HepG2 (cell line): ENCODE results near the gene SLX9. TPM values are rescaled to one million over a fixed set of nuclear protein-coding genes. Genes with fewer than 3 reads are reported as not detected.

ENCODE experiments used
- AGO2 ChIP-seq: fragments of 200-400 bp; formaldehyde crosslinking; optimal IDR thresholded peaks from 2 replicates; pipeline ENCODE3; 2017; ENCODE audit warnings: mild to moderate bottlenecking, low read depth, low read length, moderate library complexity
- ARNT2 ChIP-seq: sonication (generic); formaldehyde crosslinking; IDR thresholded peaks from 2 replicates; pipeline ENCODE4 v1.8.0; 2022; ENCODE audit warnings: mild to moderate bottlenecking, low read depth, missing genetic modification reagents, moderate library complexity
- HMGXB4 ChIP-seq, 2 experiments: sonication (generic) in 1 of 2; formaldehyde crosslinking in 1 of 2; IDR thresholded peaks; 2 replicates each; pipeline versions ENCODE4 v1.4.0 to v1.6.1; 2018 to 2020; ENCODE audit warnings: missing genetic modification reagents in 2 of 2, borderline replicate concordance in 1 of 2, low read depth in 1 of 2, mild to moderate bottlenecking in 1 of 2, missing biosample characterization in 1 of 2
- IKZF5 ChIP-seq: IDR thresholded peaks from 2 replicates; pipeline ENCODE4 v1.6.1; 2018; ENCODE audit warnings: missing genetic modification reagents, mild to moderate bottlenecking, missing compliant biosample characterization
- IRF2 ChIP-seq: IDR thresholded peaks from 2 replicates; pipeline ENCODE4 v1.6.1; 2018; ENCODE audit warnings: missing genetic modification reagents, missing compliant biosample characterization
- KDM2A ChIP-seq: sonication (generic); formaldehyde crosslinking; IDR thresholded peaks from 2 replicates; pipeline ENCODE4 v1.4.0; 2020; ENCODE audit warnings: low read depth, missing genetic modification reagents, borderline replicate concordance
- NR2C2 ChIP-seq: sonication (generic); formaldehyde crosslinking; IDR thresholded peaks from 2 replicates; pipeline ENCODE4 v1.4.0; 2020; ENCODE audit warnings: missing genetic modification reagents, mild to moderate bottlenecking, moderate library complexity, borderline replicate concordance
- NR2F6 ChIP-seq, 2 experiments: IDR thresholded peaks; 2 replicates each; pipeline ENCODE4 v1.6.1; 2016; ENCODE audit warnings: antibody characterized with exemption in 1 of 2, mild to moderate bottlenecking in 1 of 2
- RAD21 ChIP-seq: fragments of 450-650 bp; formaldehyde crosslinking; IDR thresholded peaks from 2 replicates; pipeline ENCODE4 v1.5.0; 2020; ENCODE audit warnings: mild to moderate bottlenecking
- RARA ChIP-seq: IDR thresholded peaks from 2 replicates; pipeline ENCODE4 v1.6.1; 2016; ENCODE audit warnings: missing genetic modification reagents, missing compliant biosample characterization
- RBM39 ChIP-seq: fragments of 200-400 bp; formaldehyde crosslinking; IDR thresholded peaks from one replicate; pipeline ENCODE4 v1.6.1; 2018; ENCODE audit warnings: antibody characterized with exemption, mild to moderate bottlenecking, low read depth, low read length; ENCODE audit not compliant: poor library complexity, severe bottlenecking
- ZC3H13 ChIP-seq: sonication (generic); formaldehyde crosslinking; IDR thresholded peaks from 2 replicates; pipeline ENCODE4 v1.8.1; 2023; ENCODE audit warnings: mild to moderate bottlenecking, missing genetic modification reagents, moderate library complexity
- ZFX ChIP-seq: sonication (generic); formaldehyde crosslinking; IDR thresholded peaks from 2 replicates; pipeline ENCODE4 v1.4.0; 2020; ENCODE audit warnings: mild to moderate bottlenecking, low read depth, missing genetic modification reagents, moderate library complexity
- ZFY ChIP-seq: sonication (generic); formaldehyde crosslinking; IDR thresholded peaks from 2 replicates; pipeline ENCODE4 v1.4.0; 2020; ENCODE audit warnings: missing genetic modification reagents
- ZNF781 ChIP-seq: sonication (generic); formaldehyde crosslinking; IDR thresholded peaks from 2 replicates; pipeline ENCODE4 v1.5.1; 2020; ENCODE audit warnings: borderline replicate concordance, mild to moderate bottlenecking, missing genetic modification reagents; ENCODE audit errors: not compliant biosample characterization
- ZSCAN31 ChIP-seq: sonication (generic); formaldehyde crosslinking; IDR thresholded peaks from 2 replicates; pipeline ENCODE4 v1.5.0; 2020; ENCODE audit warnings: low read depth, mild to moderate bottlenecking, missing genetic modification reagents
- polyA plus RNA-seq, 8 experiments: library from polyadenylated mRNA; depleted of rRNA in 3 of 8; stranded (reverse) in 7 of 8; unstranded in 1 of 8; fragments of >200 nt; fragmentation: Illumina TruSeq in 4 of 8; extraction: Trizol in 4 of 8; gene quantifications; 2 replicates each; pipeline versions ENCODE4 v1.2.1 to v1.2.3, GENCODE V29; 2011 to 2016; ENCODE audit warnings: low read depth in 4 of 8, missing spikeins in 1 of 8, mixed read lengths in 1 of 8; ENCODE audit not compliant: insufficient read depth in 1 of 8
- total RNA-seq, 5 experiments: library from RNA; depleted of rRNA; stranded (reverse); fragments of >200 nt; fragmentation: Illumina TruSeq; extraction: Trizol; gene quantifications; 2 replicates each; pipeline ENCODE4 v1.2.3, GENCODE V29; 2016; ENCODE audit warnings: low read depth in 1 of 5
- TF ChIP-seq, protein P1 (sequence below): sonication (generic); formaldehyde crosslinking; IDR thresholded peaks from 2 replicates; pipeline ENCODE4 v1.5.0; 2020; ENCODE audit warnings: mild to moderate bottlenecking, missing genetic modification reagents, moderate library complexity
- TF ChIP-seq, protein P2 (sequence below): sonication (generic); formaldehyde crosslinking; IDR thresholded peaks from 2 replicates; pipeline ENCODE4 v1.4.0; 2020; ENCODE audit warnings: missing genetic modification reagents

SLX9 gene
- total and polyA plus RNA-seq, 2 of the 13 experiments (the other 11 are each of a cell fraction or from before 2014, with no cell fraction given): 21.0 to 47.1 TPM

- peak; percentile 47; the same call in 1 of the 2 replicates for TF ChIP-seq NR2C2 (CRISPR knock-in tag)
- TF ChIP-seq, protein P1, sequence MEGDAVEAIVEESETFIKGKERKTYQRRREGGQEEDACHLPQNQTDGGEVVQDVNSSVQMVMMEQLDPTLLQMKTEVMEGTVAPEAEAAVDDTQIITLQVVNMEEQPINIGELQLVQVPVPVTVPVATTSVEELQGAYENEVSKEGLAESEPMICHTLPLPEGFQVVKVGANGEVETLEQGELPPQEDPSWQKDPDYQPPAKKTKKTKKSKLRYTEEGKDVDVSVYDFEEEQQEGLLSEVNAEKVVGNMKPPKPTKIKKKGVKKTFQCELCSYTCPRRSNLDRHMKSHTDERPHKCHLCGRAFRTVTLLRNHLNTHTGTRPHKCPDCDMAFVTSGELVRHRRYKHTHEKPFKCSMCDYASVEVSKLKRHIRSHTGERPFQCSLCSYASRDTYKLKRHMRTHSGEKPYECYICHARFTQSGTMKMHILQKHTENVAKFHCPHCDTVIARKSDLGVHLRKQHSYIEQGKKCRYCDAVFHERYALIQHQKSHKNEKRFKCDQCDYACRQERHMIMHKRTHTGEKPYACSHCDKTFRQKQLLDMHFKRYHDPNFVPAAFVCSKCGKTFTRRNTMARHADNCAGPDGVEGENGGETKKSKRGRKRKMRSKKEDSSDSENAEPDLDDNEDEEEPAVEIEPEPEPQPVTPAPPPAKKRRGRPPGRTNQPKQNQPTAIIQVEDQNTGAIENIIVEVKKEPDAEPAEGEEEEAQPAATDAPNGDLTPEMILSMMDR (CRISPR knock-in tag): peak; percentile 60
- TF ChIP-seq ZNF781 (CRISPR knock-in tag): no peak
- no peak for TF ChIP-seq ZSCAN31 (CRISPR knock-in tag)
- TF ChIP-seq, protein P2, sequence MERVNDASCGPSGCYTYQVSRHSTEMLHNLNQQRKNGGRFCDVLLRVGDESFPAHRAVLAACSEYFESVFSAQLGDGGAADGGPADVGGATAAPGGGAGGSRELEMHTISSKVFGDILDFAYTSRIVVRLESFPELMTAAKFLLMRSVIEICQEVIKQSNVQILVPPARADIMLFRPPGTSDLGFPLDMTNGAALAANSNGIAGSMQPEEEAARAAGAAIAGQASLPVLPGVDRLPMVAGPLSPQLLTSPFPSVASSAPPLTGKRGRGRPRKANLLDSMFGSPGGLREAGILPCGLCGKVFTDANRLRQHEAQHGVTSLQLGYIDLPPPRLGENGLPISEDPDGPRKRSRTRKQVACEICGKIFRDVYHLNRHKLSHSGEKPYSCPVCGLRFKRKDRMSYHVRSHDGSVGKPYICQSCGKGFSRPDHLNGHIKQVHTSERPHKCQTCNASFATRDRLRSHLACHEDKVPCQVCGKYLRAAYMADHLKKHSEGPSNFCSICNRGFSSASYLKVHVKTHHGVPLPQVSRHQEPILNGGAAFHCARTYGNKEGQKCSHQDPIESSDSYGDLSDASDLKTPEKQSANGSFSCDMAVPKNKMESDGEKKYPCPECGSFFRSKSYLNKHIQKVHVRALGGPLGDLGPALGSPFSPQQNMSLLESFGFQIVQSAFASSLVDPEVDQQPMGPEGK (CRISPR knock-in tag): peak; percentile 42
- TF ChIP-seq ZFX: peak; percentile 40; the same call in 1 of the 2 replicates
- 0 out of 2 replicates have a peak, but pooled peaks have one; percentile 35 for TF ChIP-seq ZC3H13 (CRISPR knock-in tag)
- TF ChIP-seq AGO2: peak; percentile 23
- TF ChIP-seq KDM2A (CRISPR knock-in tag): 0 out of 2 replicates have a peak, but pooled peaks have one; percentile 38
- 0 out of 2 replicates have a peak, but pooled peaks have one; percentile 27 for TF ChIP-seq ARNT2 (CRISPR knock-in tag)
- peak; percentile 60; the same call in 1 of the 2 replicates for TF ChIP-seq RARA (CRISPR knock-in tag)
- peak; percentile 14; the same call in 1 of the 2 replicates for TF ChIP-seq ZFY
- TF ChIP-seq IKZF5 (CRISPR knock-in tag): no peak
- peak in 1 of 2 experiments; percentile 66; a peak in 2 of 4 replicates for TF ChIP-seq HMGXB4 (CRISPR knock-in tag; IDR thresholded peaks at IDR 0.05; ENCODE audit: borderline replicate concordance in 1 of 2, low read depth in 1 of 2)
- TF ChIP-seq IRF2 (CRISPR knock-in tag): no peak
- TF ChIP-seq RBM39: peak; percentile 26
- peak; percentile 34; the same call in 1 of the 2 replicates for TF ChIP-seq NR2F6 (IDR thresholded peaks at IDR 0.05)
- no peak for TF ChIP-seq NR2F6 (CRISPR knock-in tag; IDR thresholded peaks at IDR 0.05)
- peak; percentile 84 for TF ChIP-seq RAD21 (CRISPR knock-in tag)
Observed at GRCh38 chr21:44932408-44933181, 7.2 kb upstream of the SLX9 start (continued).
